Activated naive CD8-positive, alpha-beta T cell treated with anti-CD3 and anti-CD28 coated beads, Interleukin-2, amount 50 U/mL, for 24 hours (primary cell): Measurements from ENCODE around the gene DDX27.

ENCODE experiments used
- ATAC-seq: fragments of 150-1000 bp; cut with Tn5 transposase; one replicate; pipeline ENCODE4 v1.10.0; 2021
- DNase-seq: peaks from one replicate; pipeline ENCODE4 v3.0.0; 2021
- H3K27ac Mint-ChIP-seq: one replicate; pipeline ENCODE4 v1.8.0; 2021; ENCODE audit warnings: mild to moderate bottlenecking, mixed read lengths
- H3K27me3 Mint-ChIP-seq: one replicate; pipeline ENCODE4 v1.8.0; 2021; ENCODE audit warnings: mixed read lengths
- H3K36me3 Mint-ChIP-seq: one replicate; pipeline ENCODE4 v1.8.0; 2021; ENCODE audit warnings: low read depth, mixed read lengths
- H3K4me1 Mint-ChIP-seq: one replicate; pipeline ENCODE4 v1.8.0; 2021; ENCODE audit warnings: mixed read lengths
- H3K4me3 Mint-ChIP-seq: one replicate; pipeline ENCODE4 v1.8.0; 2021; ENCODE audit warnings: mild to moderate bottlenecking, moderate library complexity, mixed read lengths
- H3K9me3 Mint-ChIP-seq: one replicate; pipeline ENCODE4 v1.8.0; 2021; ENCODE audit warnings: mixed read lengths

Gene DDX27

DNA sequence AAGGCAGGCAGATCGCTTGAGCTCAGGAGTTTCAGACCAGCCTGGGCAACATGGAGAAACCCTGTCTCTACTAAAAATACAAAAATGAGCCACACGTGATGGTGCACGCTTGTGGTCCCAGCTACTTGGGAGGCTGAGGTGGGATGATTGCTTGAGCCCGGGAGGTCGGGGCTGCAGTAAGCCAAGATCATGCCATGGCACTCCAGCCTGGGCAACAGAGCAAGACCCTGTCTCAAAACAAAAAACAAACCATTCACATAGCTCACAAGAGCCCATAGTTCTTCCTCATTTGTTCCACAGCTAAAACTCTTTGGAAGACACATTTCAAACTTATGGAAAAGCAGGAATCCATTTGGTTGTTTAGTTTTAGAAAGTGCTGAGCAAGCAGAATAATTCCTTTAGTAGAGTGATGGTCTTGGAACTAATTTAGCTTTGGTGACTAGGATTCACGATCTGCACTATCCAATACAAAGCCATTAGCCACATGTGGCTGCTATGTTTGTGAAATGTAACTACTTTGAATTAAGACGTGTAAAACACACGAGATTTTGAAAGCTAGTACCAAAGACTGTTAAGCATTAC is 54.6 kb downstream of the DDX27 start:
- H3K36me3 Mint-ChIP-seq, result peaks cover 76% of the 10 kb centered on the region
- ATAC-seq (no peak), DNase-seq (no peak)
- H3K9me3 Mint-ChIP-seq, result peaks cover 4% of the 10 kb centered on the region
- H3K4me1 Mint-ChIP-seq, result peaks cover 77% of the 10 kb centered on the region
- peak overlapping the region; percentile 46 for H3K4me3 Mint-ChIP-seq
- H3K27ac Mint-ChIP-seq, result peak overlapping the region; percentile 56
- H3K27me3 Mint-ChIP-seq, result peaks cover 3% of the 10 kb centered on the region

DNA sequence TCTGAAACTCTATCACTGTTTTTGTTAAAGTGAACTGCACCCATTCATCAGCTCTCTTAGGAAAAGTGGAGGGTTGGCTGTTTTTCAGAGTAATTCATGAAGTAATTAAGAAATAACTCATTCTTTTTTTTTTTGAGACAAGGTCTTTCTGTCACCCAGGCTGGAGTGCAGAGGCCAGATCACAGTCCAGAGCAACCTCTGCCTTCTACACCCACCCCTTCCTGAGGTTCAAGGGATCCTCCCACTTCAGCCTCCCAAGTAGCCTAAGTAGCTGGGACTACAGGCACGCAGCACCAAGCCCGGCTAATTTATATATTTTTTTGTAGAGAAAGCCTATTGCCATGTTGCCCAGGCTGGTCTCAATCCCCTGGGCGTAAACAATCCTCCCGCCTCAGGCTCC is 56.0 kb downstream of the DDX27 start:
- H3K4me3 Mint-ChIP-seq, result peak overlapping the region; percentile 90
- peaks cover 77% of the 10 kb centered on the region for H3K4me1 Mint-ChIP-seq
- no peak for DNase-seq

DNA sequence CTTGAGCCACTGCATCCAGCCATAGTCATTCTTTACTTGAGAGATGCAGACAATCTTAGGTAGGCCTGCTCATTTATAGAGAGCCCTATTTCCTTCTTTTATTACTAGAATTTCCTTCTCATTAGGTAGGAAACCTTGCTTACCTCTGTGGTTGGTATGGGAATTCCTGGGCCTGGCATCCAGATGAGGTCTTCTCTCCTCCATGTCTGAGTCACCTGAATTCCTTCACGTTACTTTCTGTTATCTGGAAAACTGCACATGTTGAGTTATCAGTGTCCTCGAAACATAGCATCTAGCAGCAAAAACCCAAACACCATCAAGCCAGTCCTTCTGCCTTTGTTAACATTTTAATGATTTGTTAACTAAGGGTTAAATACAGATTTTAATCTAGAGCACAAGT is 56.4 kb downstream of the DDX27 start:
- peaks cover 77% of the 10 kb centered on the region for H3K36me3 Mint-ChIP-seq
- H3K4me1 Mint-ChIP-seq, result peaks cover 74% of the 10 kb centered on the region
- H3K4me3 Mint-ChIP-seq, result peak overlapping the region; percentile 90
- no peak for DNase-seq
- H3K9me3 Mint-ChIP-seq, result peaks cover 6% of the 10 kb centered on the region
- H3K27ac Mint-ChIP-seq, result peak overlapping the region; percentile 100
- H3K27me3 Mint-ChIP-seq, result peaks cover 3% of the 10 kb centered on the region
- no peak for ATAC-seq

More for the DNA sequence above, 56.0 kb downstream of the DDX27 start:
- no peak for ATAC-seq
- Mint-ChIP-seq H3K36me3 (peaks cover 77% of the 10 kb centered on the region), H3K27me3 (peaks cover 3% of the 10 kb centered on the region), H3K9me3 (peaks cover 5% of the 10 kb centered on the region), H3K27ac (peak overlapping the region; percentile 100)

DNA sequence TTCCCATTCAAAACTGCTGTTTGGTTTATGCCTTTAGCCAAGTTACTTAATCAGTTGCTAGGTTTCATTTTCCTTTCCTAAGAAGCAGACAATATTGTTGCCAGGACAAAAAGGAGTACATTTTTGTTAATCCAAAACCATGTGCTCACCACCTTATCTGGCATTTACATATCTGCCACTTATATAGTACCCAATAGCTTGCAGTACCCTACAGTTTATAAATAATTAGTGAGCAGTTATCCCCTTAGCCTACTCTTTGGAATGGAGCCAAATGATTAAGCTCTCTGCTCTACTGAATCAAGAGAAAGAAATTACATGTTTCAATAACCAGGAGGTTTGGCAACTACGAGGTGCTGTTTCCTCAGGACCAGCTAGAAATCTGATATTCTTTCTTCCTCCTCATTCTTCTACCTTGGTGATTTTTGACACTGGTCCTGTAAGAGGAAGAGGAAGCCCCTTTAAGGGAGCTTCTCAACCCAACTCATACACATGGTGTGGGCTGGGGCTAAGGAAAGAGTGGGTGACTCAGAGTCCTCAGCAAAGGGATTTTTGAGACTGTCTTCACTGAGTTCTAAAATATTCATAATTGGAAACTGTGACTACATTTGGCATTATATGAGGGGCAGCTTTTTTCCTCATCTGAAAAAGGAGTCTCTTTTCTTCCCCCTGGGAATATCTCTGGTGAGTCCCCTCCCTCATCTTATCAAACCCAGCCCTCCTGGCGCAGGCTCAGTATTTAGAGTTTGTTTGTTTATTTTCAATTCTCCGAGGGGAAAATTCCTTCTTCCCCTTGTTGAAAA is 57.1 kb downstream of the DDX27 start:
- Mint-ChIP-seq H3K36me3 (peaks cover 77% of the 10 kb centered on the region), H3K27me3 (peaks cover 5% of the 10 kb centered on the region), H3K4me1 (peaks cover 76% of the 10 kb centered on the region), H3K9me3 (peaks cover 10% of the 10 kb centered on the region), H3K4me3 (peak overlapping the region; percentile 90), H3K27ac (peak overlapping the region; percentile 100)
- ATAC-seq (peak; percentile 67), DNase-seq (peak; percentile 61)

DNA sequence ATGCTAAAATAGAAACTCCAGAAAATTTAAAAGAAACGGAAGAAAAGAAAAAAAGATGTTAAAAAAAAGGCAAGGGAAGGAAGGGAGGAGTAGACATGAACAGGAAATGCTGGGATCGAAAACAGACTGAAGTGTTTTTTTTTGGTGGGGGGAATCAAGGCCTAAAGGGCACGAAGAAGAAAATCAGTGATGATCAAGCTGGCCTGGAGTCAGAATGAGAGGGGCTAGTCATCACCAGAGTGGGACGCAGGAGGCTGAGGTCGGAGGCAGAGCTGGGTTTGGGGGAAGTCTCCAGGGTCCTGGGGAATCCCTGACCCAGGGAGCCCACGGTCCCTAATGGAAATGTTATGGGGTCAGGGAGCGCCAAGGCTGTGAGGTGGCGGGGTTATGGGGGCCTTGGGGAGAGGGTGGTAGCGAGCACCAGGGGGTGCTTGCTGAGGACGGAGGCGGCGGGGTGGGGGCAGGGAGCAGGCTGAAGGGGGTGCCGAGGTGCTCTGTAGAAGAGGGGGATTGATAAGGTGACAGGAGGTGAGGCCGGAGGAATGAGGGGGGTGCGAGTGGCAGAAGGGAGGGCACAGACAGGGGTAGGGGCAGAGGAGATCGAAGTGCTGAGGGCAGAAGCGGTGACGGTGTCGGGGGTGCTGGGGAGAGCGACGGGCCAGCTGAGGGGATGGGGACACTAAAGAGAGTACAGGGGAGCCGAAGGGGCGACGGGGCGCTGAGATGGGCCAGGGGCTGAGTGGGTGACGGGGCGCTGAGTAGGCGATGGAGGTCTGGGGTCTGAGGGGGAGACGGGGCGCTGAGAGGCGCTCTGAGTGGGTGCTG is 58.0 kb downstream of the DDX27 start:
- Mint-ChIP-seq H3K4me1 (peaks cover 78% of the 10 kb centered on the region), H3K27me3 (peaks cover 5% of the 10 kb centered on the region), H3K36me3 (peaks cover 78% of the 10 kb centered on the region), H3K9me3 (peaks cover 14% of the 10 kb centered on the region), H3K4me3 (peak overlapping the region; percentile 90), H3K27ac (peak overlapping the region; percentile 100)
- ATAC-seq (peak; percentile 55), DNase-seq (peak; percentile 79)

DNA sequence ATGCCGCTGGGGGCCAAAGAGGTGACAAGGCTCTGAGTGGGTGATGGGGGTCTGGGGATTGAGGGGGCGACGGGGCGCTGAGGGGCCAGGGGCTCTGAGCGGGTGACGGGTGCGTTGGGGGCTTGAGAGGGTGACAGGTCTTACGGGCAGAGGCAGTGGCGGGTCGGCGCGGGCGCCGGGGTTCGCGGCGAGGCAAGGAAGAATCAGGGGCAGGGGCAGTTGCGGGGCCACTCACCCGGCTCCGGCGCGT is 58.5 kb downstream of the DDX27 start:
- Mint-ChIP-seq H3K27me3 (peaks cover 5% of the 10 kb centered on the region), H3K36me3 (peaks cover 78% of the 10 kb centered on the region)
- ATAC-seq, result no peak

DNA sequence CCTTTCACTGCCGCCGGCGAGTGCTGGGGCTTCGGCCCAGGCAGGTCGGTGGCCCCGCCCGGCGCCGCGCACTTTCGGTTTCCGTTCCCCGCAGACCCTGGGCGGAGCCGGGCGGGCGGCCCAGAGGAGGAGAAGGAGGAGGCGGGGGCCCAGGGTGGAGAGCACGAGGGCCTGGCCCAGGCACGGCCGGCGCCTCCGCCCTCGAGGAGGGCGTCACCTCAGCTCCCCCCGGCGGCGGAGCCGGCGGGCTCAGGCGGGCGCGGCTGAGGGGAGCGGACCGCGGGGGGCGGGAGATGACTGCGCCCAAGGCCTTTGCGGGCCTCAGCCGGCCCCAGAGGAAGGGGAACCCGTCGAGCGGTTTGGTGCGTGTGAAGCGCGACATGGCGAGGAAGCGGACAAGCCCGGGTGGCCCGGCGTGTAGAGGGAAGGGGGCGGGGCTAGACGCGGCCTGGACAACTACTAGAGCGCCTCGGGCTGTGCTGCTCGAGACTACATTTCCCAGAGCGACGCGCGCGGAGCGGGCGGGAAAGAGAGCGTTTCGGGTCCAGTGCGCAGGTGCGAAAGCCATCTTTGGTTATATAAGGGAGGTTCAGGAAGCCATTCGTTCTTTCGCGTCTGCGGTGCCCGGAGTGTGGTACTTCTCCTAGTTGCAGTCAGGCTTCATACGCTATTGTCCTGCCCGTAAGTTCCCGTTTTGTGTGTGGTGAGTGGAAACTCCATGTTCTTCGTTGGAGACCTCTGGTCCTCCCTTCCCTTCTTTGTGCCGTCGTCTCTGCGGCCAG is 59.0 kb downstream of the DDX27 start, which contains the start of gene ZNFX1:
Gene ZNFX1 (minus strand): TSS at position 22 of the 782 bp plus-strand sequence. CDS start 2,218 bp downstream, outside the sequence.
- peaks cover 78% of the 10 kb centered on the region for H3K4me1 Mint-ChIP-seq

More for the DNA sequence above, 58.5 kb downstream of the DDX27 start:
- Mint-ChIP-seq H3K4me3 (peak overlapping the region; percentile 90), H3K27ac (peak overlapping the region; percentile 100), H3K4me1 (peaks cover 78% of the 10 kb centered on the region), H3K9me3 (peaks cover 14% of the 10 kb centered on the region)
- no peak for DNase-seq

DNA sequence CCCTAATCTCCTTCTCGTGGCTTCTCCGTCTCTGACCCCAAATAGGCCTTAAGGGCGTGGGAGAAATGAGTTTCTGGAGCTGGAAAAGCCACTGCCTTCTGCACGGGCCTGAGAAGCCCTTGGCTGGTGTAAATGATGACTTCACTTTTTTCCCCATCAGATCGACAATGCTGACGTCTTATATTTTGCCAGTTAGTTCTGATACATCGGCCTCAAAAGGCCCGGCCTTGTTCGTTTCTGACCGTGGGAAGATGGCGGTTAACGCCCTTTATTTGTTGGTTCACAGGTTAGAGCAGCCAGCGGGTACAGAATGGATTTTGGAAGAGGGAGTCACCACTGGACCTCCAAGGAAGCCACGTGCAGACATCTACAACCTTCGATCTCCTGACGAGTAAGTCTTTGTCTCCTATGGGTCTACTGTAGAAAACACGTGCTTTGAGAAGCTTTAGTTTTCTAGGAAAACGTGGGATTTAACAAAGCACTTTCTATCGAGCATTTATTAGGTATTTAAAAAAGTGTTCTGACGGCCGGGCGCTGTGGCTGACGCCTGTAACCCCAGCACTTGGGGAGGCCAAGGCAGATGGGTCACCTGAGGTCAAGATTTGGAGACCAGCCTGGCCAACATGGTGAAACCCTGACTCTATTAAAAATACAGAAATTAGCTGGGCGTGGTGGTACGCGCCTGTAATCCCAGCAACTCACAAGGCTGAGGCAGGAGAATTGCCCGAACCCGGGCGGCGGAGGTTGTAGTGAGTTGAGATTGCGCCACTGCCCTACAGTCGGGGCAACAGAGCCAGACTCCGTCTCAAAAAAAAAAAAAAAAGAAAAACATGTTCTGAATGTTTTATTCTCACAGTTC is 59.8 kb downstream of the DDX27 start:
- Mint-ChIP-seq H3K9me3 (peaks cover 20% of the 10 kb centered on the region), H3K36me3 (peaks cover 81% of the 10 kb centered on the region), H3K4me1 (peaks cover 78% of the 10 kb centered on the region), H3K27me3 (peaks cover 5% of the 10 kb centered on the region), H3K27ac (peak overlapping the region; percentile 99), H3K4me3 (peak overlapping the region; percentile 90)
- DNase-seq (no peak), ATAC-seq (no peak)

More for the DNA sequence above, 59.0 kb downstream of the DDX27 start, which contains the start of gene ZNFX1:
- Mint-ChIP-seq H3K36me3 (peaks cover 81% of the 10 kb centered on the region), H3K4me3 (peak within 1 kb of the TSS; percentile 90), H3K27me3 (peaks cover 5% of the 10 kb centered on the region), H3K9me3 (peaks cover 18% of the 10 kb centered on the region), H3K27ac (peak within 1 kb of the TSS; percentile 100)
- peak; percentile 98 for DNase-seq
- ATAC-seq, result peak; percentile 79

DNA sequence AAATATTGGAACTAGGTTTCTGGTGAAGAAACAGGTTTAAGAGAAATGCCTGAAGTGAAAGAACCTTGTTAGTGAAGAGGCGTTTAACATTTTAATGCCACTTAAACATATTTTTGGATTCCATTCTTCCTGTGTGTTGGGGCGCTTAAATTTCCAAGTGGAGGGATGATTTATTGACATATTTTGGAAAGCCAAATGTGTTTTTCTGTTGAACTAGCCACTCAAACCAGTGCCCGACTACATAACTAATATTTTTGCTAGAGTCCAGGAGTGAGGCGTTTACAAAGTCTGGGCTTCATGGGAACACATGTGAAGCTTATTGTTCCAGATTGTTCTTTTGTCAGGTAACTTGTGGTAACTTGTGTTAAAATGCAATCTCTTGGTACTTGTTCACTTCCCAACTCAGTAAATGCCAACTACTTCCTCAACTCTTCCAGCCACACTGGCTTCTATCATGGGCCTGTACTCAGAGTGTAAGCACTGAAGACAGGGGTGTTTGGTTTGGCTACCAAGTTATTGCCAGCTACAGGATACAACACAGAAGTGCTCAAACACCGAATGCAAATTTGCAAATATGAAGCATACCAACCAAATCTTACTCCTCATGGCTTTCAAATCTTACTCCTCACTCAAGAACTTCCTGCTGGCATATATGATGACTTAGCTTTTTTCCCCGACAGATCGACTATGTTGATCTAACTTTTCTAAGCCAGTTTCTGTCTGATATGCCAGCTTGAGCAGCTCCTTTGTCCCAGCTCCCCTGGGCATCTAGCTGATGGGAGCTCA is 60.7 kb downstream of the DDX27 start:
- H3K36me3 Mint-ChIP-seq, result peaks cover 88% of the 10 kb centered on the region
- DNase-seq (no peak), ATAC-seq (no peak)
- H3K27me3 Mint-ChIP-seq, result peaks cover 5% of the 10 kb centered on the region
- peaks cover 85% of the 10 kb centered on the region for H3K4me1 Mint-ChIP-seq
- H3K27ac Mint-ChIP-seq, result peak overlapping the region; percentile 99
- peaks cover 20% of the 10 kb centered on the region for H3K9me3 Mint-ChIP-seq
- H3K4me3 Mint-ChIP-seq, result peak overlapping the region; percentile 90

DNA sequence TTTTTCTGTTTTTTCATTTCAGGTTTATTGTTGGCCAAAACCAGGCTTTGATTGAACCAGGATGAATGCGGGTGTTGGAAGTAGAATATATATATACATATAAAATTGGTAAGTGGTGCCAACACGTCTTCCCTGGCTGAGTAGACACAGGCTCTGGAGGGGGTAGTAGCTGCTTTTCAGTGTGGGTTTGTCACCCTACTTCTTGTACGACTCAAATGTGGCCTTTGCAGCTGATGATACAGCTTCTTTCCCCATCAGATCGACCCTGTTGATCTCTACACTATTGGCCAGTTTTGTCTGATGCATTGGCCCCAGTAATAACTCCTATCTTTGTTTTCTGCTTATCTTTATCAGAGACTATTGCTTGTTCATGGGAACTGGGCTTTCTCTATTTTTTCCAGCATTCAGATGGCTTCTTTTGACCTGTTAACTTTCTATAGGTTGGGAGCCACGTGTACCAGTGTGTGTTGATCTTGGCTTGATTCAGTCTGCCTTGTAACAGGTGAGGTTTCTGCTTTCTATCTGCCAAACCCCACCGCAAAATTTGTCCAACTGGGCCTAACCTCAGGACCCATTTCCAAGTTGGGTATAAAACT is 61.3 kb downstream of the DDX27 start:
- peaks cover 5% of the 10 kb centered on the region for H3K27me3 Mint-ChIP-seq
- peaks cover 88% of the 10 kb centered on the region for H3K36me3 Mint-ChIP-seq
- peak overlapping the region; percentile 90 for H3K4me3 Mint-ChIP-seq
- ATAC-seq, result no peak
- peaks cover 23% of the 10 kb centered on the region for H3K9me3 Mint-ChIP-seq
- H3K27ac Mint-ChIP-seq, result peak overlapping the region; percentile 99
- DNase-seq, result no peak
- peaks cover 84% of the 10 kb centered on the region for H3K4me1 Mint-ChIP-seq

DNA sequence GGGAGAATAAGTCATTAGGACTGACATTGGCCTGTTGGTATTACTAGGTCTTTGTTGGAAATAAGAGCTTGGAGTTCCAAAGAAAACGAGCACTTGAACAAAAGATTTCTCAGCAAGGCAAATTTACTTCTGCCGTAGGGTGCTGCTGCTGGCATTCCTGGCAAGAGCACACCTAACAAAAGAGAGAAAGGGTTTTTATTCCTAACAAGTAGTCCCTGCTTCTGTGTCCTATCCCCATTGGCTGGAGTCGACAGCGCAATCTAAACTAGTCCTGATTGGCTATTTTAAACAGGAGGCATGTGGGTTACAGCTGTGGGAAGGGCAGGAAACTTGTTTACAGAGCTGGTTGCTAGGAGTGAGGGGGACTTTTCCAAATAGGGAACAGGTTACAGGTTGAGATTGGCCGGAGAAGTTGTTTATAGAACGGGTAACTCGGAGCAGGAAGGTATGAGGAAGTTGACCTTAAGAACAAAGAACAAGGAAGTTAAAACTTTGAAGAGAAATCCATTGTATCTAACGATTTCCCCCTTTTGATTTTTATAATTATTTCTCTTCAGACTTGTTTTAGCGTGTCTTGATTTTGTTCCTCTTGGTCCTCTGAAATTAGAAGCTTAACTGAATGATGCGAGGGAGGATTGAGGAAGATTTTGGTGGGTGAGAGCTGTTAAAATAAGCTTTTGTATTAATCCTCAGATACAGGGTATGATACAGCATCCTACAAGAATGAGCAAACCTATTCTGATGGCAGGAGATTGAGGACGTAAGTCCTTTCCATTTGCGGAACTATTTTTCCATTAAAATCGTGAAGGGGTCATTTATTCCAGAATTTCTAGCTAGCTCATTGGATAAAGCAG is 62.1 kb downstream of the DDX27 start:
- DNase-seq (no peak), ATAC-seq (no peak)
- H3K27me3 Mint-ChIP-seq, result peaks cover 5% of the 10 kb centered on the region
- H3K36me3 Mint-ChIP-seq, result peaks cover 89% of the 10 kb centered on the region
- H3K27ac Mint-ChIP-seq, result peak overlapping the region; percentile 99
- peaks cover 84% of the 10 kb centered on the region for H3K4me1 Mint-ChIP-seq
- peaks cover 24% of the 10 kb centered on the region for H3K9me3 Mint-ChIP-seq
- H3K4me3 Mint-ChIP-seq, result peak overlapping the region; percentile 90
